GM20000 (cell line): Measurements from ENCODE around the gene MAPK14.

Source experiments
- DNase-seq: peaks from one replicate; pipeline ENCODE4 v3.0.0; 2012; ENCODE audit warnings: low spot score
- CTCF ChIP-seq: IDR thresholded peaks from 2 replicates; pipeline ENCODE4 v1.5.1; 2012; ENCODE audit warnings: mild to moderate bottlenecking, control low read depth; ENCODE audit errors: extremely low read depth, missing control alignments

MAPK14 gene

GRCh38 chr6:36139991-36140710 is 112.5 kb downstream of the MAPK14 start:
- no peak for DNase-seq
- TF ChIP-seq CTCF = no peak

- TF ChIP-seq CTCF = no peak
- DNase-seq = no peak
Measured at GRCh38 chr6:36141091-36141490, 113.5 kb downstream of the MAPK14 start.

GRCh38 chr6:36141961-36142360 is 114.4 kb downstream of the MAPK14 start:
- DNase-seq = no peak
- TF ChIP-seq CTCF = no peak

- no peak for DNase-seq
- TF ChIP-seq CTCF = no peak
Measured at GRCh38 chr6:36142971-36143838, 115.6 kb downstream of the MAPK14 start.

GRCh38 chr6:36145495-36145894 is 117.9 kb downstream of the MAPK14 start:
- no peak for TF ChIP-seq CTCF
- no peak for DNase-seq

- TF ChIP-seq CTCF = no peak
- no peak for DNase-seq
Measured at GRCh38 chr6:36147294-36147693, 119.7 kb downstream of the MAPK14 start.

GRCh38 chr6:36149476-36149875 is 121.9 kb downstream of the MAPK14 start:
- DNase-seq = no peak
- TF ChIP-seq CTCF = no peak
